ENCODE data around the gene TRIM59.
"Not testable (repeated sequence)": the region's sequence is repeated elsewhere in the genome, so short reads cannot be mapped to it uniquely, and the experiment has no call there.

The TRIM59 gene

GRCh38 chr3:160455846-160456245 is 6.3 kb upstream of the TRIM59 start:
- Histone ChIP-seq H3K27me3 (ENCODE audit: insufficient read depth, low read length) (no peaks in the 10 kb centered on the region; the same call in 1 of the 2 replicates), H3K4me1 (ENCODE audit: insufficient read depth, low read length) (no peaks in the 10 kb centered on the region; the same call in 1 of the 2 replicates), H3K36me3 (ENCODE audit: insufficient read depth, low read depth, low read length) (no peaks in the 10 kb centered on the region), H3K9ac (ENCODE audit: low read depth, low read length) (no peak overlapping the region), H3K27ac (ENCODE audit: low read length) (no peak overlapping the region), H3K9me3 (ENCODE audit: insufficient read depth, low read depth, low read length) (no peaks in the 10 kb centered on the region), H3K4me3 (ENCODE audit: low read length) (no peak overlapping the region)

GRCh38 chr3:160454995-160455394 is 5.4 kb upstream of the TRIM59 start:
- H3K36me3 ChIP-seq (ENCODE audit: insufficient read depth, low read depth, low read length), result no peaks in the 10 kb centered on the region
- no peaks in the 10 kb centered on the region; the same call in 1 of the 2 replicates for H3K27me3 ChIP-seq (ENCODE audit: insufficient read depth, low read length)
- H3K4me3 ChIP-seq (ENCODE audit: low read length), result no peak overlapping the region
- H3K4me1 ChIP-seq (ENCODE audit: insufficient read depth, low read length), result no peaks in the 10 kb centered on the region; the same call in 1 of the 2 replicates
- no peak overlapping the region for H3K27ac ChIP-seq (ENCODE audit: low read length)
- H3K9ac ChIP-seq (ENCODE audit: low read depth, low read length), result no peak overlapping the region
- H3K9me3 ChIP-seq (ENCODE audit: insufficient read depth, low read depth, low read length), result no peaks in the 10 kb centered on the region

GRCh38 chr3:160452251-160452650 is 2.7 kb upstream of the TRIM59 start:
- not testable (repeated sequence) for H3K27ac ChIP-seq (ENCODE audit: low read length); H3K27me3 ChIP-seq (ENCODE audit: insufficient read depth, low read length); H3K9me3 ChIP-seq (ENCODE audit: insufficient read depth, low read depth, low read length); H3K4me1 ChIP-seq (ENCODE audit: insufficient read depth, low read length); H3K9ac ChIP-seq (ENCODE audit: low read depth, low read length); H3K4me3 ChIP-seq (ENCODE audit: low read length)
- peaks cover 10% of the 10 kb centered on the region for H3K36me3 ChIP-seq (ENCODE audit: insufficient read depth, low read depth, low read length)

DNA sequence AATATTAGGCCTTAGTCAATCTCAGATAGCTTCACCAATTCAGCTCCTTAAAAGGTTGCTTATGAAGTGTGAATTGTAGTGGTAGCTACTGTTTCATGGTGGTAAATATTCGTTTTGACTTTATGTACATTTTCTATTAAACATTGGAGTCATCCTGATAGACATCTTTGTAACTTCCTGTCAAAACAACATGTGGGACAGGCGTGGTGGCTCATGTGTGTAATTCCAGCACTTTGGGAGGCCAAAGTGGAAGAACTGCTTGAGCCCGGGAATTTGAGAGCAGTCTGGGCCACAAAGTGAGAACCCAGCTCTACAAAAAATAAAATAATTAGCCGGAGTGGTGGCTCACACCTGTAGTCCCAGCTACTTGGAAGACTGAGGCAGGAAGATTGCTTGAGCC is 2.0 kb upstream of the TRIM59 start:
- peaks cover 10% of the 10 kb centered on the region; the same call in 1 of the 2 replicates for H3K4me1 ChIP-seq (ENCODE audit: insufficient read depth, low read length)
- H3K36me3 ChIP-seq (ENCODE audit: insufficient read depth, low read depth, low read length), result peaks cover 17% of the 10 kb centered on the region
- H3K27ac ChIP-seq (ENCODE audit: low read length), result no peak overlapping the region
- no peaks in the 10 kb centered on the region for H3K27me3 ChIP-seq (ENCODE audit: insufficient read depth, low read length)
- H3K4me3 ChIP-seq (ENCODE audit: low read length), result no peak overlapping the region
- no peaks in the 10 kb centered on the region for H3K9me3 ChIP-seq (ENCODE audit: insufficient read depth, low read depth, low read length)
- no peak overlapping the region for H3K9ac ChIP-seq (ENCODE audit: low read depth, low read length)

DNA sequence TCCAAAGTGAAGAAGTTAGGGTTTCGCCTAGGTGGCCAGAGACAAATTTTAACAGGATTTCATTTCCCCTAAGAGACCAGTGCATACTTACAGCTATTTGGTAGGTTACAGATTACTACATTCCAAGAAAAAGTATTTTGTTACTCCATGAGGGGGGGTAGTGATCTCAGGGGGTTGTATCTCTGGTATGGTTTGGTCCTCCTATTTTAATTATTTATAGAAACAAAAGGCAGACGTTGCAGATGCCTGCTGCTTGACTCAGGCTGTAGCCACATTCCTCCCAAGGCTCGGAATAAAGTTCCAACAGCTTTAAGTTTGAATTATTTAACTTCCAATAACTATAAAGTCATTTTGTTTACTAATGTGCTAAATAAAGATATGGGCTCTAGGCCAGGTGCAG is 1.3 kb upstream of the TRIM59 start:
- H3K9me3 ChIP-seq (ENCODE audit: insufficient read depth, low read depth, low read length), result no peaks in the 10 kb centered on the region; the same call in 1 of the 2 replicates
- no peak overlapping the region for H3K27ac ChIP-seq (ENCODE audit: low read length)
- peak overlapping the region; percentile 91 for H3K4me3 ChIP-seq (ENCODE audit: low read length)
- peaks cover 10% of the 10 kb centered on the region; the same call in 1 of the 2 replicates for H3K4me1 ChIP-seq (ENCODE audit: insufficient read depth, low read length)
- H3K9ac ChIP-seq (ENCODE audit: low read depth, low read length), result peak overlapping the region; percentile 90; the same call in 1 of the 2 replicates
- H3K36me3 ChIP-seq (ENCODE audit: insufficient read depth, low read depth, low read length), result peaks cover 24% of the 10 kb centered on the region
- H3K27me3 ChIP-seq (ENCODE audit: insufficient read depth, low read length), result no peaks in the 10 kb centered on the region

DNA sequence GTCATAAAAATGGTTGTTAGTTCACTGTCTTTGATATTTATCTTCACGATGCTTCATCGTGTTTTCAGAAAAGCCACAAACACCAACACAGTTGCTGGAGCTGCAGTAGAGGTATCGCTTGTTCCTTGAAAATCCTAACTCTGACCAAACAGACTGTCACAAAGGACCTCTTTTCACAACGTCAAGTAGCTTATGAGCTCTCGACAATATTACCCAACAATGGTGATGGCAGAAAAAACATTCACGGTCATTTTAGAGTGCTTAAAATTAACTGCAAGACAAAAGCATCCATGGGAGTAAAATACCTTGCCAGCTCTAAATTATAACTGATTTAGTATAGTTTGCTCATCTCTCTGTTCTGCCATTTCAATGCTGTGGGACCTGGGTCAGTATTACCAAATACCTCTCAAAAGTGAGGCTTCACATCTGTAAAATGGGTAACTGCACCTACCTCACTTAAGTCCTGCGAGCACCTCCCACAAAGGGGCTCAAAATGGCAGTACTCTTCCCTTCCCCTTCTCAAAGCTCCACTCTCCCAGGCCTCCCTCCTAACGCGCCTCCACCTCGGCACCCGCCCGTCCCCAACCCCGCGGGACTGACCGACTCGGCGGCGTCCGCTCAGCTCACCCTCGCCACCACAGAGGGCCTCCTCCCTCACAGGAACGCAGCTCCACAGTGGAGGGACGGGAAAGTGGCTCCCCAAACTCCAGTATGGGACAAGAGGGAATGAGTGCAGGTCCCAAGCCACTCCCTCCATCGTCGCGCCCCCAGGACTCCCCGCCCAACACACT is 546 bp downstream of the TRIM59 start:
- Histone ChIP-seq H3K27me3 (ENCODE audit: insufficient read depth, low read length) (no peaks in the 10 kb centered on the region), H3K36me3 (ENCODE audit: insufficient read depth, low read depth, low read length) (peaks cover 41% of the 10 kb centered on the region), H3K4me1 (ENCODE audit: insufficient read depth, low read length) (peaks cover 10% of the 10 kb centered on the region; the same call in 1 of the 2 replicates), H3K27ac (ENCODE audit: low read length) (peak overlapping the region; percentile 85), H3K4me3 (ENCODE audit: low read length) (peak overlapping the region; percentile 91), H3K9me3 (ENCODE audit: insufficient read depth, low read depth, low read length) (no peaks in the 10 kb centered on the region; the same call in 1 of the 2 replicates), H3K9ac (ENCODE audit: low read depth, low read length) (peak overlapping the region; percentile 90)

- Histone ChIP-seq H3K9ac (ENCODE audit: low read depth, low read length) (peak overlapping the region; percentile 90; the same call in 1 of the 2 replicates), H3K27ac (ENCODE audit: low read length) (no peak overlapping the region), H3K4me1 (ENCODE audit: insufficient read depth, low read length) (peaks cover 10% of the 10 kb centered on the region; the same call in 1 of the 2 replicates), H3K4me3 (ENCODE audit: low read length) (peak overlapping the region; percentile 91), H3K9me3 (ENCODE audit: insufficient read depth, low read depth, low read length) (no peaks in the 10 kb centered on the region; the same call in 1 of the 2 replicates), H3K27me3 (ENCODE audit: insufficient read depth, low read length) (no peaks in the 10 kb centered on the region), H3K36me3 (ENCODE audit: insufficient read depth, low read depth, low read length) (peaks cover 56% of the 10 kb centered on the region)
Observed at GRCh38 chr3:160447544-160447943, 2.0 kb downstream of the TRIM59 start.

DNA sequence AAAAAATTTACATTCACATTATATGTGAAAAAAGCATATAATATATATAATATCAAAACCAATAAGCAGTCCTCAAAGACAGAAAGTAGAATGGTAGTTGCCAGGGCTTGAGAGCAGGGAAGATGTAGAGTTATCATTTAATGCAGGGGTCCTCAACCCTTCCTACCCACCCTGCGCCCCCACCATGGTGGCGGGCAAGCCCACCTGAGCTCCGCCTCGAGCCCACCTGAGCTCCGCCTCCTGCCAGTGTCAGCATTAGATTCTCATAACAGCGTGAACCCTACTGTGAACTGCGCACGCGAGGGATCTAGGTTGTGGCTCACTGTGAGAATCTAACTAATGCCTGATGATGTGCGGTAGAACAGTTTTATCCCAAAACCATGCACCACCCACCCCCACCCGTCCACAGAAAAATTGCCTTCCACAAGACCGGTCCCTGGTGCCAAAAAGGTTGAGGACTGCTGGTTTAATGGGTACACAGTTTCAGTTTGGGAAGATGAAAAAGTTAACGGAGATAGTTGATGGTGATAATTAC is 3.0 kb downstream of the TRIM59 start:
- peak overlapping the region; percentile 91 for H3K4me3 ChIP-seq (ENCODE audit: low read length)
- no peak overlapping the region for H3K9ac ChIP-seq (ENCODE audit: low read depth, low read length)
- H3K9me3 ChIP-seq (ENCODE audit: insufficient read depth, low read depth, low read length), result no peaks in the 10 kb centered on the region; the same call in 1 of the 2 replicates
- no peak overlapping the region for H3K27ac ChIP-seq (ENCODE audit: low read length)
- H3K4me1 ChIP-seq (ENCODE audit: insufficient read depth, low read length), result peaks cover 10% of the 10 kb centered on the region; the same call in 1 of the 2 replicates
- H3K36me3 ChIP-seq (ENCODE audit: insufficient read depth, low read depth, low read length), result peaks cover 65% of the 10 kb centered on the region
- no peaks in the 10 kb centered on the region for H3K27me3 ChIP-seq (ENCODE audit: insufficient read depth, low read length)

GRCh38 chr3:160445854-160446253 is 3.7 kb downstream of the TRIM59 start:
- H3K27ac ChIP-seq (ENCODE audit: low read length), result no peak overlapping the region
- no peaks in the 10 kb centered on the region for H3K27me3 ChIP-seq (ENCODE audit: insufficient read depth, low read length)
- no peaks in the 10 kb centered on the region; the same call in 1 of the 2 replicates for H3K9me3 ChIP-seq (ENCODE audit: insufficient read depth, low read depth, low read length)
- no peak overlapping the region for H3K9ac ChIP-seq (ENCODE audit: low read depth, low read length)
- peaks cover 65% of the 10 kb centered on the region for H3K36me3 ChIP-seq (ENCODE audit: insufficient read depth, low read depth, low read length)
- H3K4me3 ChIP-seq (ENCODE audit: low read length), result no peak overlapping the region
- peaks cover 10% of the 10 kb centered on the region; the same call in 1 of the 2 replicates for H3K4me1 ChIP-seq (ENCODE audit: insufficient read depth, low read length)

DNA sequence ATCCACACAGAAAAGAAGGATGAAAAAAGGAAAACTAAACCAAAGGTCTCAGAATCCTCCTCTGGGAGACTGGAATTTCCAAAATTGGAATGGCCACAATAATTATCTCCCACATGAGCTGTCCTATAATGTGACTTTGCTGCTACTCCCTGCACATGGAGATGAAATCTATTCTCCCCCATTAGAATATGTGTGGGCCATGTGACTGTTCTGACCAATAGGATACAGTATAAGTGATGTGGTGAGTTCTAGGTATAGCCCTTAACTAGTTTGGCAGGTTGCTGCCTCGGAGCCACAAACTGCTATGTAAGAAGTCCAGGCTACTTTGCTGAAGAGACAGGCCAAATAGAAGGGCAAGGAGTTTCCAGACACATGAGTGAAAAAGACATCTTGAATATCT is 5.2 kb downstream of the TRIM59 start:
- Histone ChIP-seq H3K27ac (ENCODE audit: low read length) (no peak overlapping the region), H3K4me1 (ENCODE audit: insufficient read depth, low read length) (peaks cover 13% of the 10 kb centered on the region; the same call in 1 of the 2 replicates), H3K4me3 (ENCODE audit: low read length) (no peak overlapping the region), H3K9ac (ENCODE audit: low read depth, low read length) (no peak overlapping the region), H3K27me3 (ENCODE audit: insufficient read depth, low read length) (no peaks in the 10 kb centered on the region), H3K9me3 (ENCODE audit: insufficient read depth, low read depth, low read length) (no peaks in the 10 kb centered on the region; the same call in 1 of the 2 replicates), H3K36me3 (ENCODE audit: insufficient read depth, low read depth, low read length) (peaks cover 65% of the 10 kb centered on the region)

- no peaks in the 10 kb centered on the region for H3K9me3 ChIP-seq (ENCODE audit: insufficient read depth, low read depth, low read length)
- H3K4me3 ChIP-seq (ENCODE audit: low read length), result no peak overlapping the region
- H3K27ac ChIP-seq (ENCODE audit: low read length), result no peak overlapping the region
- no peaks in the 10 kb centered on the region for H3K27me3 ChIP-seq (ENCODE audit: insufficient read depth, low read length)
- H3K9ac ChIP-seq (ENCODE audit: low read depth, low read length), result no peak overlapping the region
- H3K4me1 ChIP-seq (ENCODE audit: insufficient read depth, low read length), result peaks cover 4% of the 10 kb centered on the region; the same call in 1 of the 2 replicates
- peaks cover 74% of the 10 kb centered on the region for H3K36me3 ChIP-seq (ENCODE audit: insufficient read depth, low read depth, low read length)
Observed at GRCh38 chr3:160440687-160441086, 8.9 kb downstream of the TRIM59 start.

- Histone ChIP-seq H3K4me1 (ENCODE audit: insufficient read depth, low read length) (peaks cover 4% of the 10 kb centered on the region; the same call in 1 of the 2 replicates), H3K27ac (ENCODE audit: low read length) (no peak overlapping the region), H3K9me3 (ENCODE audit: insufficient read depth, low read depth, low read length) (no peaks in the 10 kb centered on the region), H3K36me3 (ENCODE audit: insufficient read depth, low read depth, low read length) (peaks cover 76% of the 10 kb centered on the region), H3K4me3 (ENCODE audit: low read length) (no peak overlapping the region), H3K27me3 (ENCODE audit: insufficient read depth, low read length) (no peaks in the 10 kb centered on the region), H3K9ac (ENCODE audit: low read depth, low read length) (no peak overlapping the region)
Observed at GRCh38 chr3:160437083-160437455, 12.5 kb downstream of the TRIM59 start.

Data from iPS-20b (cell line).